Measurements from ENCODE around the gene FGFR2.

DNA sequence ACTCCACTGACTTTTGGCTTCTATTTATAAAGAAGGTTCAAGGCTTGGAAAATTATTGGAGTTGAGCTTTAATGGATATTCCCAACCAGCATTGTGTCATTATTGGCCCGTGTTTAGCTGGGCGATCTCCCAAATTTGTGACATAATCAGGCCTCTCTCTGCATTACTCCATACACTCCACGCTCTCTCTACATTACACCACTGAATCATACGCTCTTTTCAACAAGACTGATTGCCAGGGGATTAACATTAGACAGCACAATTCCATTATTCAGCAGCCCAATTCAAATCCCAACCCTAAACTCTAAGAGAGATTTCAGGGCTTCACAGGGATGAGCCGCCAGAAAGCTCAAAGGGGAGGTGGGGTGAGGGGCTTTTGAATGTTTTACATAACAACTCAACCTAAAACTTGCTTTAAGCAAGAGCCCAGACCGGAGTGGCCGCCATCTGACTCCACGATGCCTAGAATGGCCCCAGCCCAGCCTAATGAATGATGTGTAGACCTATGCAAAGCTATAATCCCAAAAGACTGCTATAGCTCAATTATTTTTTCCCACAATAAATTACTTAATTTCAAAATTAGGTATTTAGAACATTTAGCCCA is 61.8 kb downstream of the FGFR2 start:
- TF ChIP-seq GATA2 (IDR thresholded peaks at IDR 0.05; ENCODE audit: low read depth, low read length): no peak
- no peak for TF ChIP-seq GATA3 (IDR thresholded peaks at IDR 0.05; ENCODE audit: low read depth, low read length)
